ENCODE measurements around the gene CRTC1. TPM values are rescaled to one million over a fixed set of nuclear protein-coding genes. Genes with fewer than 3 reads are reported as not detected.

The CRTC1 gene
- total RNA-seq, 1 donor from 2014 or later = 19.7 TPM

GRCh38 chr19:18781047-18781600, 97.6 kb downstream of the CRTC1 start:
- DNase-seq (ENCODE audit: low spot score) = no peak

GRCh38 chr19:18781885-18782527, 98.5 kb downstream of the CRTC1 start:
- DNase-seq (ENCODE audit: low spot score) = no peak

- DNase-seq (ENCODE audit: low spot score) = no peak
Measured at GRCh38 chr19:18782559-18783225, 99.2 kb downstream of the CRTC1 start.

GRCh38 chr19:18783958-18784785, 100.7 kb downstream of the CRTC1 start:
- DNase-seq (ENCODE audit: low spot score) = no peak

- DNase-seq (ENCODE audit: low spot score) = no peak
Measured at GRCh38 chr19:18784786-18785120, 101.3 kb downstream of the CRTC1 start.

- DNase-seq (ENCODE audit: low spot score) = peak; percentile 72
Measured at GRCh38 chr19:18785179-18786124, 102.0 kb downstream of the CRTC1 start.

GRCh38 chr19:18788529-18789421, 105.3 kb downstream of the CRTC1 start:
- DNase-seq (ENCODE audit: low spot score) = no peak

- DNase-seq (ENCODE audit: low spot score) = no peak
Measured at GRCh38 chr19:18789422-18789869, 106.0 kb downstream of the CRTC1 start.

- DNase-seq (ENCODE audit: low spot score) = no peak
Measured at GRCh38 chr19:18789883-18790565, 106.5 kb downstream of the CRTC1 start.

- no peak for DNase-seq (ENCODE audit: low spot score)
Measured at GRCh38 chr19:18790566-18791314, 107.3 kb downstream of the CRTC1 start, which contains the start of gene COMP. TSS of gene COMP (minus strand) at chr19:18791305. CDS start at chr19:18791269, 36 bp downstream.

GRCh38 chr19:18791315-18791678, 107.8 kb downstream of the CRTC1 start:
- DNase-seq (ENCODE audit: low spot score) = no peak

GRCh38 chr19:18792661-18793060, 109.2 kb downstream of the CRTC1 start:
- no peak for DNase-seq (ENCODE audit: low spot score)

- no peak for DNase-seq (ENCODE audit: low spot score)
Measured at GRCh38 chr19:18793144-18794028, 109.9 kb downstream of the CRTC1 start.

- no peak for DNase-seq (ENCODE audit: low spot score)
Measured at GRCh38 chr19:18794029-18794313, 110.5 kb downstream of the CRTC1 start.

- no peak for DNase-seq (ENCODE audit: low spot score)
Measured at GRCh38 chr19:18794692-18795091, 111.2 kb downstream of the CRTC1 start.

- DNase-seq (ENCODE audit: low spot score) = no peak
Measured at GRCh38 chr19:18795540-18795939, 112.1 kb downstream of the CRTC1 start.

GRCh38 chr19:18796239-18796638, 112.8 kb downstream of the CRTC1 start:
- no peak for DNase-seq (ENCODE audit: low spot score)
